OCI-LY1 (cell line): ENCODE results near the gene ZNF714.

Experiments used
- EZH2 ChIP-seq: fragments of 200-600 bp; sonication (generic), shearing (Covaris generic); IDR thresholded peaks from 2 replicates; pipeline ENCODE4 v1.8.0; 2017; ENCODE audit warnings: borderline replicate concordance, mixed run types, mild to moderate bottlenecking, antibody characterized with exemption, low read length, moderate library complexity, mixed read lengths
- TF ChIP-seq, protein P1 (sequence below): fragments of 200-600 bp; sonication (generic), shearing (Covaris generic); IDR thresholded peaks from 2 replicates; pipeline ENCODE4 v1.5.1; 2017; ENCODE audit warnings: mild to moderate bottlenecking, antibody characterized with exemption, low read length, moderate library complexity, mixed read lengths

GRCh38 chr19:21133633-21134032 is 51.6 kb downstream of the ZNF714 start:
- TF ChIP-seq, protein P1, sequence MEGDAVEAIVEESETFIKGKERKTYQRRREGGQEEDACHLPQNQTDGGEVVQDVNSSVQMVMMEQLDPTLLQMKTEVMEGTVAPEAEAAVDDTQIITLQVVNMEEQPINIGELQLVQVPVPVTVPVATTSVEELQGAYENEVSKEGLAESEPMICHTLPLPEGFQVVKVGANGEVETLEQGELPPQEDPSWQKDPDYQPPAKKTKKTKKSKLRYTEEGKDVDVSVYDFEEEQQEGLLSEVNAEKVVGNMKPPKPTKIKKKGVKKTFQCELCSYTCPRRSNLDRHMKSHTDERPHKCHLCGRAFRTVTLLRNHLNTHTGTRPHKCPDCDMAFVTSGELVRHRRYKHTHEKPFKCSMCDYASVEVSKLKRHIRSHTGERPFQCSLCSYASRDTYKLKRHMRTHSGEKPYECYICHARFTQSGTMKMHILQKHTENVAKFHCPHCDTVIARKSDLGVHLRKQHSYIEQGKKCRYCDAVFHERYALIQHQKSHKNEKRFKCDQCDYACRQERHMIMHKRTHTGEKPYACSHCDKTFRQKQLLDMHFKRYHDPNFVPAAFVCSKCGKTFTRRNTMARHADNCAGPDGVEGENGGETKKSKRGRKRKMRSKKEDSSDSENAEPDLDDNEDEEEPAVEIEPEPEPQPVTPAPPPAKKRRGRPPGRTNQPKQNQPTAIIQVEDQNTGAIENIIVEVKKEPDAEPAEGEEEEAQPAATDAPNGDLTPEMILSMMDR = no peak
- no peak for TF ChIP-seq EZH2
